ENCODE data around the gene CRYBB3. TPM values are rescaled to one million over a fixed set of nuclear protein-coding genes. Genes with fewer than 3 reads are reported as not detected.

The CRYBB3 gene
- total and polyA plus RNA-seq, 9 of the 15 experiments (the other 6 are each of a cell fraction or from before 2014, with no cell fraction given), result not detected

DNA sequence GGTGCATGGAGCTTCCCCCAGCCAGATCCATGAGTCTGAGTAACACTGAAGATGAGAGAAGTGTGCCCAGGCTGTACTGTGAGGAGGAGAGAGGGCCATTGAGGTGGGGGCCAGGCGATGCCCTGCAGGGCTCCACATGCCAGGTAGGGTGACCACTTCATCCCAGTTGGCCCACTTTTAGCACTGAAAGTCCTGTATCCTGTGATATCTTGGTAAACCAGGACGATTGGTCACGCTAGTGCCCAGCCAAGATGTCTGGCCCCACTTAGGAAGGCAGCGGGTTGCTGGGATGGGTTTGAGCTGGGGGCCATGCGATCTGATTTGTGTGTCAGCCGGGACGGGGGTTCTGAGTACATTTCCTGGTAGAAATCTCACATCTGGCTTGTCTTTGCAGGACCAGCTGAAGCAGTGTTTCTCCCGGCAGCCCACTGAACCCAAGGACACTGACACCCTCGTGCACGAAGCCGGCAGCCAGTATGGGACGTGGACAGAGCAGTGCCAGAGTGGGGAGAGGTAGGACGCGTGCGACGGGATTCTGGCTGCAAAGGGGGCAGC, 29.2 kb upstream of the CRYBB3 start (continued):
- no peak for TF ChIP-seq TFAP4 (CRISPR knock-in tag; IDR thresholded peaks at IDR 0.05; ENCODE audit: borderline replicate concordance)
- no peak for TF ChIP-seq SAFB2 (IDR thresholded peaks at IDR 0.05; ENCODE audit: borderline replicate concordance, low read depth, low read length, severe bottlenecking)
- no peak for TF ChIP-seq E4F1 (CRISPR knock-in tag; IDR thresholded peaks at IDR 0.05; ENCODE audit: borderline replicate concordance)

GRCh38 chr22:25172153-25172552, 27.5 kb upstream of the CRYBB3 start:
- FAIRE-seq (no peak), DNase-seq (ENCODE audit: extremely low read depth in 1 of 4, low spot score in 3 of 4) (peak in 1 of 4 experiments; percentile 11), ATAC-seq (no peak)
- Histone ChIP-seq H3K9ac (ENCODE audit: insufficient read depth in 1 of 2, low read depth in 2 of 2, low read length in 2 of 2) (no peak overlapping the region), H4K20me1 (replicated peaks; ENCODE audit: control insufficient read depth, insufficient read depth, low read length) (no peaks in the 10 kb centered on the region), H3K4me1 (replicated peaks in 1 of 2; ENCODE audit: control insufficient read depth in 2 of 2, insufficient read depth in 2 of 2, low read length in 2 of 2) (no peaks in the 10 kb centered on the region), H3K36me3 (ENCODE audit: control insufficient read depth, insufficient read depth, low read length) (no peaks in the 10 kb centered on the region), H3K27me3 (ENCODE audit: control insufficient read depth in 2 of 2, insufficient read depth in 2 of 2, low read length in 2 of 2) (peaks cover 0 to 12% of the 10 kb centered on the region in 2 experiments; a peak in 4 of 5 replicates), H3K4me2 (ENCODE audit: insufficient read depth, low read length) (no peak overlapping the region), H3K9me1 (ENCODE audit: control insufficient read depth, insufficient read depth, low read length) (no peaks in the 10 kb centered on the region), H2AFZ (ENCODE audit: low read depth, low read length) (no peak overlapping the region), H3K9me3 (replicated peaks; ENCODE audit: control insufficient read depth, insufficient read depth, low read depth, low read length) (no peaks in the 10 kb centered on the region), H3K79me2 (ENCODE audit: control insufficient read depth, insufficient read depth, low read length) (no peaks in the 10 kb centered on the region), H3K27ac (ENCODE audit: extremely low read depth, low read depth, low read length) (no peak overlapping the region), H3K4me3 (no peak overlapping the region)
- in situ Hi-C loops (cut with MboI) (no loop called here), intact Hi-C loops (cut with micrococcal nuclease) (no loop called here)
- ChIA-PET CTCF (ENCODE audit: low intra/inter-chr PET ratio) (no interaction called here), POLR2A (no interaction called here)
- no TSS peak for BruUV-seq (replicated peaks)
- 0% methylated on average over 4 of the region's 5 CpGs for WGBS (ENCODE audit: insufficient coverage, low coverage, missing lambda C conversion rate)
- peak; percentile 34 to 44 (median 36) for TF ChIP-seq CTCF (IDR thresholded peaks at IDR 0.05 in 2 of 3, conservative IDR thresholded peaks at IDR 0.05 in 1 of 3; ENCODE audit: insufficient read depth in 2 of 3, low read depth in 1 of 3, low read length in 3 of 3)
- TF ChIP-seq, protein P1, sequence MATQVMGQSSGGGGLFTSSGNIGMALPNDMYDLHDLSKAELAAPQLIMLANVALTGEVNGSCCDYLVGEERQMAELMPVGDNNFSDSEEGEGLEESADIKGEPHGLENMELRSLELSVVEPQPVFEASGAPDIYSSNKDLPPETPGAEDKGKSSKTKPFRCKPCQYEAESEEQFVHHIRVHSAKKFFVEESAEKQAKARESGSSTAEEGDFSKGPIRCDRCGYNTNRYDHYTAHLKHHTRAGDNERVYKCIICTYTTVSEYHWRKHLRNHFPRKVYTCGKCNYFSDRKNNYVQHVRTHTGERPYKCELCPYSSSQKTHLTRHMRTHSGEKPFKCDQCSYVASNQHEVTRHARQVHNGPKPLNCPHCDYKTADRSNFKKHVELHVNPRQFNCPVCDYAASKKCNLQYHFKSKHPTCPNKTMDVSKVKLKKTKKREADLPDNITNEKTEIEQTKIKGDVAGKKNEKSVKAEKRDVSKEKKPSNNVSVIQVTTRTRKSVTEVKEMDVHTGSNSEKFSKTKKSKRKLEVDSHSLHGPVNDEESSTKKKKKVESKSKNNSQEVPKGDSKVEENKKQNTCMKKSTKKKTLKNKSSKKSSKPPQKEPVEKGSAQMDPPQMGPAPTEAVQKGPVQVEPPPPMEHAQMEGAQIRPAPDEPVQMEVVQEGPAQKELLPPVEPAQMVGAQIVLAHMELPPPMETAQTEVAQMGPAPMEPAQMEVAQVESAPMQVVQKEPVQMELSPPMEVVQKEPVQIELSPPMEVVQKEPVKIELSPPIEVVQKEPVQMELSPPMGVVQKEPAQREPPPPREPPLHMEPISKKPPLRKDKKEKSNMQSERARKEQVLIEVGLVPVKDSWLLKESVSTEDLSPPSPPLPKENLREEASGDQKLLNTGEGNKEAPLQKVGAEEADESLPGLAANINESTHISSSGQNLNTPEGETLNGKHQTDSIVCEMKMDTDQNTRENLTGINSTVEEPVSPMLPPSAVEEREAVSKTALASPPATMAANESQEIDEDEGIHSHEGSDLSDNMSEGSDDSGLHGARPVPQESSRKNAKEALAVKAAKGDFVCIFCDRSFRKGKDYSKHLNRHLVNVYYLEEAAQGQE (IDR thresholded peaks at IDR 0.05; ENCODE audit: borderline replicate concordance), result peak; percentile 11; the same call in 1 of the 2 replicates
- TF ChIP-seq, protein P1 (CRISPR knock-in tag; IDR thresholded peaks at IDR 0.05; ENCODE audit: low read depth), result no peak

All from K562 (cell line).